Measurements from ENCODE around the gene C2CD5.

Gene C2CD5

DNA sequence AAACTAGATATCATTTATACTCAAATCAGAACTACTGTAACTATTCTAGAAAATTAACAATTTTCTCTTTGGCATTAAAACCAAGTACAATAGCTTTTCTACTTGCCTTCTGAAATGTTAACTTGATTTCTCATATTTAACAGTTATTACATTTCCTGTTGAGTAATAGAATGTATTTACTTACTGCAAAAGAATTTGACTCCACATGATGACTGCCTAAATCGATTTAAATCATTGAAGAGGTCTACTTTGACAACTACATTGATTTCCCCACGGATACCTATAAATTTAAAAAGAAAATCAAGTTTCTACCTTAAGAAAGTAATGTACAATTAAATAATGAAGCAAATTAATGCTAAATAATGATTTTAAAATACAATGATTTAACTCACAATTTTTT is 18.9 kb downstream of the C2CD5 start:
- TF ChIP-seq, protein P1, sequence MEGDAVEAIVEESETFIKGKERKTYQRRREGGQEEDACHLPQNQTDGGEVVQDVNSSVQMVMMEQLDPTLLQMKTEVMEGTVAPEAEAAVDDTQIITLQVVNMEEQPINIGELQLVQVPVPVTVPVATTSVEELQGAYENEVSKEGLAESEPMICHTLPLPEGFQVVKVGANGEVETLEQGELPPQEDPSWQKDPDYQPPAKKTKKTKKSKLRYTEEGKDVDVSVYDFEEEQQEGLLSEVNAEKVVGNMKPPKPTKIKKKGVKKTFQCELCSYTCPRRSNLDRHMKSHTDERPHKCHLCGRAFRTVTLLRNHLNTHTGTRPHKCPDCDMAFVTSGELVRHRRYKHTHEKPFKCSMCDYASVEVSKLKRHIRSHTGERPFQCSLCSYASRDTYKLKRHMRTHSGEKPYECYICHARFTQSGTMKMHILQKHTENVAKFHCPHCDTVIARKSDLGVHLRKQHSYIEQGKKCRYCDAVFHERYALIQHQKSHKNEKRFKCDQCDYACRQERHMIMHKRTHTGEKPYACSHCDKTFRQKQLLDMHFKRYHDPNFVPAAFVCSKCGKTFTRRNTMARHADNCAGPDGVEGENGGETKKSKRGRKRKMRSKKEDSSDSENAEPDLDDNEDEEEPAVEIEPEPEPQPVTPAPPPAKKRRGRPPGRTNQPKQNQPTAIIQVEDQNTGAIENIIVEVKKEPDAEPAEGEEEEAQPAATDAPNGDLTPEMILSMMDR (IDR thresholded peaks at IDR 0.05; ENCODE audit: low read depth, low read length) = no peak
- peak; percentile 5 for DNase-seq (ENCODE audit: extremely low read depth, low read depth)

DNA sequence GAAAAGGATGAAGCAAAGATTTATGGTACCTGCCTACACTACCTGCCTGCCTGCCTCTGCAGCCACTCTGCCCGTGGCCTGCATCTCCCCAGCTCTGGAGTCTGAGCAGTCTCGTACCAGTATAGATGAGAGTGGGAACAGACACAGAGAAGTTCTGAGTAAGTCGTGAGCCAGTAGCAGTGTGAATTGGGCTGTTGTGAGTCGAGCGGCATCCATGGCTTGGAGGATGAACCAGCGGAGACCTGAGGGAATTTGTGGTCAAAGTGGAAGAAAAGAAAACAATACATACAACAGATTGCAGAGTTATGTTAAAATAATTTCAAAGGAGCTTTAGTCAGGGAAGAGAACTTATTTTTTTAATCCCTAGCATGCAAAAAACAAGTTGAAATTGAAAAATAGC is 25.3 kb downstream of the C2CD5 start:
- DNase-seq (ENCODE audit: extremely low read depth, low read depth) = no peak
- TF ChIP-seq, protein P1 (IDR thresholded peaks at IDR 0.05; ENCODE audit: low read depth, low read length) = no peak

- TF ChIP-seq, protein P1 (IDR thresholded peaks at IDR 0.05; ENCODE audit: low read depth, low read length) = no peak
- no peak for DNase-seq (ENCODE audit: extremely low read depth, low read depth)
These were observed 26.2 kb downstream of the C2CD5 start for GRCh38 chr12:22518060-22518719.

DNA sequence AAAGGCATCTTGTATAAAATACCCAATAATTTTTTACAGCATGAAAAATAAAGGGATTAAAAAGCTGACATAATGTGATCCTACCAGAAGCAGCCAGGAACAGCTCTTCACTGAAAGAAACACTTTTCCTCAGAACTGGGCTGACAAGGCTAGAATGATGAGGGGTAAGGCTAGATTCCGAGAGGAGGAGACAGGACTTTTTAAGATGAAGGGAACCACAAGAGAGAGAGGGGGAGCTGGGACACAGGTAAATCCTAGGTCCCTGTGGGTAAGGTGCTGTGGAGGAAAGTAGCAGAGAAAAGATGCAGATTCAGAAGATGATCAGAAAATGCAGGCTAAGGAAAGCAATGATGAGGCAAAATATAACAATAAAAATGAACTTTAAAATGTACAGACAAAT is 29.5 kb downstream of the C2CD5 start:
- no peak for DNase-seq (ENCODE audit: extremely low read depth, low read depth)
- TF ChIP-seq, protein P1 (IDR thresholded peaks at IDR 0.05; ENCODE audit: low read depth, low read length) = no peak

DNA sequence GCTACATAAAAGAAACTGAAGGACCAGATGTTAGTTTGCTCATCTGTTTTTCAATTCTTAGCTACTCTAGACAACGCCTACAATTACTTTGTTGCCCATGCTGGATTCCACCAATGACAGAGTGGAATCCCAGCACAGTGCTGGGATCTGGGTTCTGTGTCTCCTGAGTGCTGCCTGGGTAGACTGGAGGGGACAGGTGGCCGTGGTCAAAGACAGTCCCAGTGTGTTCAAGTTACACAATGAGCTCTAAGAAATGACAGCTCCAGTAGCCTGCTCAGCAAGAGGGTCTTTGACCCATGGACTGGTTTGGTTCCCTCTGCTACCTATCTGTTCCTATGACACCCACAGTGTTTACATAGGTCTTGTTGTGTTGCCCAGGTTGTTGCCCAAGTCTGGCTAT is 38.5 kb downstream of the C2CD5 start:
- no peak for DNase-seq (ENCODE audit: extremely low read depth, low read depth)
- TF ChIP-seq, protein P1 (IDR thresholded peaks at IDR 0.05; ENCODE audit: low read depth, low read length) = no peak

GRCh38 chr12:22500100-22500499 is 44.2 kb downstream of the C2CD5 start:
- DNase-seq (ENCODE audit: extremely low read depth, low read depth) = no peak
- TF ChIP-seq, protein P1 (IDR thresholded peaks at IDR 0.05; ENCODE audit: low read depth, low read length) = no peak

DNA sequence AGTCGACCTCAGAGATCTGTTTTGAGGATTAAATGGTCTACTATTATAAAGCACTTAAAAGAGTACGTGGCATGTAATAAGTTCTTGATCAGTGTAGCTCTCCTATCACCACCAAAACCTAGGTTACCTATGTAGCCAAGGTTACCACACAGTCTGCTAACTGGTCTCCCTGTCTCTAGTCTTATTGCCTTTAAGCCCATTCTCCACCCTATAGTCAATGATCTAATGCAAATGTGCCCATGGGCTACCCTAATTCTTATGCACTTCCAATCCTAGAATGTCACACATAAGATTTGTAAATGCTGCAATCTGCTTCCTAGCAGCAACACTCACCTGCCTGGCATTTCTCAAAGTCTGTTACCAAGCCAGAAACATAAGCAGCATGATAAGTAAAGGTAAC is 44.9 kb downstream of the C2CD5 start:
- TF ChIP-seq, protein P1 (IDR thresholded peaks at IDR 0.05; ENCODE audit: low read depth, low read length) = no peak
- DNase-seq (ENCODE audit: extremely low read depth, low read depth) = no peak
